ENCODE results near the gene NIPSNAP2.
A peak's percentile ranks its signal among the peaks of the same experiment; 100 is the strongest.

NIPSNAP2 gene

GRCh38 chr7:55953707-55954475 lies 10.5 kb upstream of the NIPSNAP2 start:
- DNase-seq (ENCODE audit: low read depth, low spot score), result no peak
- Histone ChIP-seq H3K9ac (ENCODE audit: insufficient read length) (no peak overlapping the region), H3K27ac (no peak overlapping the region), H3K9me3 (ENCODE audit: low read depth, low read length) (no peaks in the 10 kb centered on the region), H3K36me3 (ENCODE audit: insufficient read depth, low read length) (peaks cover 24% of the 10 kb centered on the region), H3K4me3 (no peak overlapping the region)
- TF ChIP-seq FOXP2 (optimal IDR thresholded peaks at IDR 0.05; ENCODE audit: control extremely low read depth, extremely low read length, insufficient read depth) (no peak), EZH2 (IDR thresholded peaks at IDR 0.05) (no peak), POLR2AphosphoS5 (IDR thresholded peaks at IDR 0.05; ENCODE audit: borderline replicate concordance, low read depth, low read length) (no peak)

- TF ChIP-seq POLR2AphosphoS5 (IDR thresholded peaks at IDR 0.05; ENCODE audit: borderline replicate concordance, low read depth, low read length), result no peak
- no peak for TF ChIP-seq EZH2 (IDR thresholded peaks at IDR 0.05)
- no peak for TF ChIP-seq FOXP2 (optimal IDR thresholded peaks at IDR 0.05; ENCODE audit: control extremely low read depth, extremely low read length, insufficient read depth)
- no peak overlapping the region for H3K9ac ChIP-seq (ENCODE audit: insufficient read length)
- H3K36me3 ChIP-seq (ENCODE audit: insufficient read depth, low read length), result peaks cover 24% of the 10 kb centered on the region
- no peak overlapping the region for H3K27ac ChIP-seq
- no peak for DNase-seq (ENCODE audit: low read depth, low spot score)
- no peak overlapping the region for H3K4me3 ChIP-seq
- H3K9me3 ChIP-seq (ENCODE audit: low read depth, low read length), result no peaks in the 10 kb centered on the region
Observed at GRCh38 chr7:55957190-55957589, 7.2 kb upstream of the NIPSNAP2 start.

- no peak overlapping the region for H3K4me3 ChIP-seq
- DNase-seq (ENCODE audit: low read depth, low spot score), result no peak
- H3K27ac ChIP-seq, result no peak overlapping the region
- H3K9me3 ChIP-seq (ENCODE audit: low read depth, low read length), result no peaks in the 10 kb centered on the region
- H3K9ac ChIP-seq (ENCODE audit: insufficient read length), result no peak overlapping the region
- peaks cover 6% of the 10 kb centered on the region; the same call in 1 of the 2 replicates for H3K36me3 ChIP-seq (ENCODE audit: insufficient read depth, low read length)
- TF ChIP-seq FOXP2 (optimal IDR thresholded peaks at IDR 0.05; ENCODE audit: control extremely low read depth, extremely low read length, insufficient read depth) (no peak), EZH2 (IDR thresholded peaks at IDR 0.05) (no peak), POLR2AphosphoS5 (IDR thresholded peaks at IDR 0.05; ENCODE audit: borderline replicate concordance, low read depth, low read length) (no peak)
Observed at GRCh38 chr7:55962014-55962413, 2.4 kb upstream of the NIPSNAP2 start.

- peak overlapping the region; percentile 59 for H3K4me3 ChIP-seq
- no peaks in the 10 kb centered on the region for H3K9me3 ChIP-seq (ENCODE audit: low read depth, low read length)
- DNase-seq (ENCODE audit: low read depth, low spot score), result no peak
- no peak overlapping the region for H3K27ac ChIP-seq
- no peak for TF ChIP-seq FOXP2 (optimal IDR thresholded peaks at IDR 0.05; ENCODE audit: control extremely low read depth, extremely low read length, insufficient read depth)
- H3K36me3 ChIP-seq (ENCODE audit: insufficient read depth, low read length), result peaks cover 13% of the 10 kb centered on the region
- H3K9ac ChIP-seq (ENCODE audit: insufficient read length), result peak overlapping the region; percentile 73
Observed at GRCh38 chr7:55963584-55964168, 709 bp upstream of the NIPSNAP2 start.

GRCh38 chr7:55965100-55965470 lies 700 bp downstream of the NIPSNAP2 start:
- Histone ChIP-seq H3K4me3 (peak overlapping the region; percentile 97), H3K9ac (ENCODE audit: insufficient read length) (peak overlapping the region; percentile 97), H3K27ac (peak overlapping the region; percentile 74), H3K36me3 (ENCODE audit: insufficient read depth, low read length) (peaks cover 20% of the 10 kb centered on the region), H3K9me3 (ENCODE audit: low read depth, low read length) (no peaks in the 10 kb centered on the region)
- no peak for TF ChIP-seq POLR2AphosphoS5 (IDR thresholded peaks at IDR 0.05; ENCODE audit: borderline replicate concordance, low read depth, low read length)
- TF ChIP-seq FOXP2 (optimal IDR thresholded peaks at IDR 0.05; ENCODE audit: control extremely low read depth, extremely low read length, insufficient read depth), result no peak
- TF ChIP-seq EZH2 (IDR thresholded peaks at IDR 0.05), result no peak
- DNase-seq (ENCODE audit: low read depth, low spot score), result no peak

- Histone ChIP-seq H3K4me3 (peak overlapping the region; percentile 97), H3K36me3 (ENCODE audit: insufficient read depth, low read length) (peaks cover 20% of the 10 kb centered on the region), H3K9ac (ENCODE audit: insufficient read length) (no peak overlapping the region), H3K9me3 (ENCODE audit: low read depth, low read length) (no peaks in the 10 kb centered on the region), H3K27ac (no peak overlapping the region)
- no peak for DNase-seq (ENCODE audit: low read depth, low spot score)
- TF ChIP-seq FOXP2 (optimal IDR thresholded peaks at IDR 0.05; ENCODE audit: control extremely low read depth, extremely low read length, insufficient read depth), result no peak
- no peak for TF ChIP-seq POLR2AphosphoS5 (IDR thresholded peaks at IDR 0.05; ENCODE audit: borderline replicate concordance, low read depth, low read length)
- TF ChIP-seq EZH2 (IDR thresholded peaks at IDR 0.05), result no peak
Observed at GRCh38 chr7:55965805-55966421, 1.5 kb downstream of the NIPSNAP2 start.

GRCh38 chr7:55966851-55967250 lies 2.5 kb downstream of the NIPSNAP2 start:
- H3K27ac ChIP-seq, result no peak overlapping the region
- DNase-seq (ENCODE audit: low read depth, low spot score), result no peak
- H3K9me3 ChIP-seq (ENCODE audit: low read depth, low read length), result no peaks in the 10 kb centered on the region
- peaks cover 20% of the 10 kb centered on the region for H3K36me3 ChIP-seq (ENCODE audit: insufficient read depth, low read length)
- TF ChIP-seq POLR2AphosphoS5 (IDR thresholded peaks at IDR 0.05; ENCODE audit: borderline replicate concordance, low read depth, low read length), result no peak
- no peak for TF ChIP-seq EZH2 (IDR thresholded peaks at IDR 0.05)
- no peak for TF ChIP-seq FOXP2 (optimal IDR thresholded peaks at IDR 0.05; ENCODE audit: control extremely low read depth, extremely low read length, insufficient read depth)
- no peak overlapping the region for H3K4me3 ChIP-seq
- H3K9ac ChIP-seq (ENCODE audit: insufficient read length), result no peak overlapping the region

GRCh38 chr7:55969391-55969790 lies 5.0 kb downstream of the NIPSNAP2 start:
- no peak for TF ChIP-seq POLR2AphosphoS5 (IDR thresholded peaks at IDR 0.05; ENCODE audit: borderline replicate concordance, low read depth, low read length)
- TF ChIP-seq FOXP2 (optimal IDR thresholded peaks at IDR 0.05; ENCODE audit: control extremely low read depth, extremely low read length, insufficient read depth), result no peak
- no peak for TF ChIP-seq EZH2 (IDR thresholded peaks at IDR 0.05)
- no peak for DNase-seq (ENCODE audit: low read depth, low spot score)
- peaks cover 20% of the 10 kb centered on the region for H3K36me3 ChIP-seq (ENCODE audit: insufficient read depth, low read length)
- H3K27ac ChIP-seq, result no peak overlapping the region
- no peak overlapping the region for H3K9ac ChIP-seq (ENCODE audit: insufficient read length)
- no peaks in the 10 kb centered on the region for H3K9me3 ChIP-seq (ENCODE audit: low read depth, low read length)
- no peak overlapping the region for H3K4me3 ChIP-seq
